GM12872 (cell line): ENCODE data around the gene GBF1.

ENCODE experiments used
- TF ChIP-seq, protein P1 (sequence below): IDR thresholded peaks from 3 replicates; pipeline ENCODE4 v1.5.1; 2011; ENCODE audit warnings: low read depth, mild to moderate bottlenecking, low read length, moderate library complexity; ENCODE audit not compliant: insufficient read depth

Gene GBF1

GRCh38 chr10:102413806-102414561, 168.7 kb downstream of the GBF1 start:
- TF ChIP-seq, protein P1, sequence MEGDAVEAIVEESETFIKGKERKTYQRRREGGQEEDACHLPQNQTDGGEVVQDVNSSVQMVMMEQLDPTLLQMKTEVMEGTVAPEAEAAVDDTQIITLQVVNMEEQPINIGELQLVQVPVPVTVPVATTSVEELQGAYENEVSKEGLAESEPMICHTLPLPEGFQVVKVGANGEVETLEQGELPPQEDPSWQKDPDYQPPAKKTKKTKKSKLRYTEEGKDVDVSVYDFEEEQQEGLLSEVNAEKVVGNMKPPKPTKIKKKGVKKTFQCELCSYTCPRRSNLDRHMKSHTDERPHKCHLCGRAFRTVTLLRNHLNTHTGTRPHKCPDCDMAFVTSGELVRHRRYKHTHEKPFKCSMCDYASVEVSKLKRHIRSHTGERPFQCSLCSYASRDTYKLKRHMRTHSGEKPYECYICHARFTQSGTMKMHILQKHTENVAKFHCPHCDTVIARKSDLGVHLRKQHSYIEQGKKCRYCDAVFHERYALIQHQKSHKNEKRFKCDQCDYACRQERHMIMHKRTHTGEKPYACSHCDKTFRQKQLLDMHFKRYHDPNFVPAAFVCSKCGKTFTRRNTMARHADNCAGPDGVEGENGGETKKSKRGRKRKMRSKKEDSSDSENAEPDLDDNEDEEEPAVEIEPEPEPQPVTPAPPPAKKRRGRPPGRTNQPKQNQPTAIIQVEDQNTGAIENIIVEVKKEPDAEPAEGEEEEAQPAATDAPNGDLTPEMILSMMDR: no peak

GRCh38 chr10:102414749-102415148, 169.4 kb downstream of the GBF1 start:
- TF ChIP-seq, protein P1: no peak

- TF ChIP-seq, protein P1: no peak
These were observed 171.0 kb downstream of the GBF1 start for GRCh38 chr10:102416283-102416682.

DNA sequence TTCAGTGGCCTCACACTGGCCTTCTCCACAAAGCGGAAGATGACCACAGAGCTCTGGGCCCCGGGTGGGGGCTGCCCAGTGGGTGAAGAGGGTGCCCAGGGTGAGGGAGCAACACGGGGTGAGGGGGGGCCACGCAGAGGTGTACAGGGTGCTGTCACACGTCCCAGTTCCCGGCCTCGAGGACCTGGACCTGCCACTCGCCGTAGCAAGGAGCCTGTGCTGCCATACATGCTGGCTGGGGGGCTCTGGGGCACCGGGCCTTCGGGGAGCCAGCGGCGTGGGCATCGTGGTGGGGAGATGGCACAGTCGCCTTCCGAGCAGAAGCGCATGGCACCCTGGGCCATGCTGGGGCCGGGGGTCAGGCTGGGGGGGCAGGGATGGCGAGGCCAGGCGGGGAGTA, 171.4 kb downstream of the GBF1 start:
- TF ChIP-seq, protein P1: no peak

DNA sequence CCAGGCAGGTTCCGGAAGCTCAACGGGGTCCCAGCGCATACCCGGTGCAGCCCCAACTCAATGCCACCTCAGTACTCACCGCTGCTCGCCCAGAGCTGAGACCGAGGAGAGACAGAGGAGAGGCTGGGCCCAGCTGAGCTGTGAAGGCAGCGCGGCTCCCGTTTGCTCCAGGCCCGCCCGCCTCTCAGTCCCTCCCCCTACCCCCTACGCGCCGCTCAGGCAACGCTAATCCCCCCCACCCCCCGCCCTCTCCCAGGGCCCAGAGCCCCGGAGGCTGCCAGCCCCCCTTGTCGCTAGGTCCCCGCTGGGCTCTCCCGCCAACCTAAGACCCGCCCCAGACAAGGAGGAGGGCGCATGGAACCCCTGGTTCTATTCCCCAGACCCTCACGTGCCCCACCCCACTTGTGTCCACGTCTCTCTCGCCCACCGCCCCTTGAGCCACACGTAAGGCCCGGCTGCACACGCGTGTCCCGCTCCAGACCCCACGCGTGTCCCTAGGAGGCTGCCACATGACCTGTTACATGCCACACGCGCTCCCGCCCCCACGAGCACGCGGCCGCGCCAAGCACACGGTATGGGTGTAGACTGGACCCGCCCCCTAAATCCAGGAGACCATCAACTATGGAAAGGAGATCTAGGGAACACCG, 173.4 kb downstream of the GBF1 start, which contains the start of gene PSD:
Gene PSD, minus strand, starts transcription at position 164 of the 647 bp plus-strand sequence. CDS start 1,747 bp downstream, outside the sequence.
- TF ChIP-seq, protein P1: no peak

- TF ChIP-seq, protein P1: no peak
These were observed 174.2 kb downstream of the GBF1 start for GRCh38 chr10:102419269-102420180.
